HCT116 (cell line): ENCODE measurements around the gene IZUMO4. TPM values are rescaled to one million over a fixed set of nuclear protein-coding genes. Genes with fewer than 3 reads are reported as not detected.

ENCODE experiments used
- ATAC-seq: fragments of 200-7000 bp; cut with Tn5 transposase; 2 replicates; pipeline ENCODE4 v1.9.1; 2020; ENCODE audit warnings: mild to moderate bottlenecking, moderate library complexity
- BruUV-seq: library from RNA; stranded (reverse); fragments of 400-500 nt; replicated peaks from 2 replicates; lab custom pipeline; 2021; lab: Mats Ljungman, UMichigan
- CTCF ChIA-PET: fragments of 300-600 bp; sonication (Branson Sonifier 250); formaldehyde crosslinking; loops from one replicate; lab custom pipeline; 2021; ENCODE audit warnings: antibody characterized with exemption; lab: Charles Lee
- POLR2A ChIA-PET: fragments of 300-600, 350-600 bp; sonication (Branson Sonifier 250); formaldehyde crosslinking; loops from one replicate; lab custom pipeline; 2021; ENCODE audit warnings: antibody characterized with exemption; lab: Charles Lee
- RAD21 ChIA-PET, 2 experiments: fragments of 300-600 bp; sonication (Branson Sonifier 250); formaldehyde crosslinking; loops; one replicate each; lab custom pipeline; 2023; ENCODE audit warnings: low total read pairs in 2 of 2; ENCODE audit not compliant: uncharacterized antibody in 2 of 2, unreplicated experiment in 2 of 2, low non-redundant PET in 1 of 2; lab: Charles Lee
- DNase-seq: peaks from one replicate; pipeline ENCODE4 v3.0.0-alpha.2; 2010; ENCODE audit warnings: low read depth, low spot score
- H2AFZ ChIP-seq: fragments of 200-600 bp; shearing (Covaris generic), sonication (generic); 2 replicates; pipeline ENCODE4 v1.6.1; 2017; ENCODE audit warnings: low read depth, mixed run types, mixed read lengths, antibody characterized with exemption, low read length; ENCODE audit not compliant: poor library complexity, severe bottlenecking
- H3K27ac ChIP-seq: 2 replicates; pipeline ENCODE4 v1.5.1; 2012; ENCODE audit warnings: low read depth, low read length
- H3K27me3 ChIP-seq: fragments of 200-600 bp; sonication (generic); 2 replicates; pipeline ENCODE4 v1.6.1; 2016; ENCODE audit warnings: mixed run types, low read length, mixed read lengths; ENCODE audit not compliant: insufficient read depth
- H3K36me3 ChIP-seq, 2 experiments: fragments of 200-500 bp in 1 of 2; fragments of 200-600 bp in 1 of 2; sonication (Bioruptor generic) in 1 of 2; sonication (generic) in 1 of 2; 2 replicates each; pipeline versions ENCODE4 v1.5.1 to v1.6.1; 2014 to 2016; ENCODE audit warnings: low read length in 2 of 2, inconsistent platforms in 1 of 2, mixed read lengths in 1 of 2, mixed run types in 1 of 2; ENCODE audit not compliant: insufficient read depth in 2 of 2, control insufficient read depth in 1 of 2
- H3K4me1 ChIP-seq, 2 experiments: fragments of 200-600 bp in 1 of 2; sonication (generic) in 1 of 2; 2 replicates each; pipeline versions ENCODE4 v1.5.1 to v1.6.1; 2012 to 2017; ENCODE audit warnings: low read length in 2 of 2, inconsistent platforms in 1 of 2, mild to moderate bottlenecking in 1 of 2, mixed read lengths in 1 of 2, mixed run types in 1 of 2, moderate library complexity in 1 of 2; ENCODE audit not compliant: insufficient read depth in 2 of 2, control insufficient read depth in 1 of 2
- H3K4me2 ChIP-seq: fragments of 200-600 bp; sonication (generic); 2 replicates; pipeline ENCODE4 v1.6.1; 2017; ENCODE audit warnings: mixed run types, low read length, mixed read lengths
- H3K4me3 ChIP-seq, 2 experiments: fragments of 200-600 bp in 1 of 2; sonication (generic) in 1 of 2; replicated peaks in 1 of 2; 2 replicates each; pipeline ENCODE4 v1.5.1; 2011 to 2016; ENCODE audit warnings: low read length in 2 of 2, control low read depth in 1 of 2, low read depth in 1 of 2, mild to moderate bottlenecking in 1 of 2, mixed read lengths in 1 of 2, mixed run types in 1 of 2
- H3K79me2 ChIP-seq: fragments of 200-600 bp; sonication (generic); 2 replicates; pipeline ENCODE4 v1.6.1; 2017; ENCODE audit warnings: mild to moderate bottlenecking, mixed run types, low read length, moderate library complexity, mixed read lengths; ENCODE audit not compliant: insufficient read depth
- H3K9ac ChIP-seq: fragments of 200-600 bp; sonication (generic); 2 replicates; pipeline ENCODE4 v1.6.1; 2016; ENCODE audit warnings: low read length, mixed read lengths
- H3K9me2 ChIP-seq: fragments of 200-600 bp; sonication (generic), shearing (Covaris generic); 2 replicates; pipeline ENCODE4 v1.6.1; 2017; ENCODE audit warnings: mixed run types, mild to moderate bottlenecking, moderate library complexity; ENCODE audit not compliant: insufficient read depth
- H3K9me3 ChIP-seq, 2 experiments: fragments of 200-500 bp in 1 of 2; fragments of 200-600 bp in 1 of 2; sonication (Bioruptor generic) in 1 of 2; sonication (generic) in 1 of 2; 2 replicates each; pipeline ENCODE4 v1.6.1; 2014 to 2017; ENCODE audit warnings: low read length in 2 of 2, mixed read lengths in 2 of 2, inconsistent platforms in 1 of 2, low read depth in 1 of 2, mild to moderate bottlenecking in 1 of 2, mixed run types in 1 of 2, moderate library complexity in 1 of 2; ENCODE audit not compliant: control insufficient read depth in 1 of 2, insufficient read depth in 1 of 2
- H4K20me1 ChIP-seq: fragments of 200-600 bp; sonication (generic), shearing (Covaris generic); 2 replicates; pipeline ENCODE4 v1.6.1; 2017; ENCODE audit warnings: mixed run types, mild to moderate bottlenecking, moderate library complexity; ENCODE audit not compliant: insufficient read depth
- EGR1 ChIP-seq: IDR thresholded peaks from 2 replicates; pipeline ENCODE4 v1.6.1; 2012; ENCODE audit warnings: low read depth
- ELF1 ChIP-seq: IDR thresholded peaks from 2 replicates; pipeline ENCODE4 v1.6.1; 2012; ENCODE audit warnings: low read depth, borderline replicate concordance
- EZH2phosphoT487 ChIP-seq: fragments of 200-600 bp; IDR thresholded peaks from 2 replicates; pipeline ENCODE4 v1.6.1; 2018; ENCODE audit warnings: antibody characterized with exemption, borderline replicate concordance
- RAD21 ChIP-seq: IDR thresholded peaks from 2 replicates; pipeline ENCODE4 v1.6.1; 2012; ENCODE audit warnings: low read depth, mild to moderate bottlenecking
- TCF7L2 ChIP-seq: IDR thresholded peaks from 2 replicates; pipeline ENCODE4 v1.7.0; 2011; ENCODE audit warnings: borderline replicate concordance, inconsistent platforms; ENCODE audit not compliant: insufficient read depth, insufficient read length; ENCODE audit errors: extremely low read depth
- YY1 ChIP-seq: IDR thresholded peaks from 2 replicates; pipeline ENCODE4 v1.6.1; 2011; ENCODE audit warnings: low read length, low read depth, moderate library complexity, mild to moderate bottlenecking; ENCODE audit not compliant: insufficient replicate concordance; ENCODE audit errors: extremely low read depth
- intact Hi-C: fragments of 100-400 bp; cut with micrococcal nuclease; formaldehyde crosslinking; loops from 2 replicates; pipeline ENCODE4 v1.10.0; 2022
- total RNA-seq: library from RNA; stranded (reverse); gene quantifications from one replicate; pipeline ENCODE4 v1.2.1, GENCODE V29; 2021; ENCODE audit not compliant: unreplicated experiment
- TF ChIP-seq, protein P1 (sequence below): IDR thresholded peaks from 2 replicates; pipeline ENCODE4 v1.6.1; 2011; ENCODE audit warnings: mild to moderate bottlenecking, low read length, moderate library complexity; ENCODE audit not compliant: insufficient replicate concordance; ENCODE audit errors: extremely low read depth
- TF ChIP-seq, protein P2 (sequence below): IDR thresholded peaks from 2 replicates; pipeline ENCODE4 v1.6.1; 2012; ENCODE audit warnings: low read depth
- TF ChIP-seq, protein P3 (sequence below), 3 experiments: fragments of 200-600 bp in 1 of 3; sonication (generic) in 1 of 3; IDR thresholded peaks in 2 of 3; conservative IDR thresholded peaks in 1 of 3; 2 replicates each; pipeline ENCODE4 v1.5.1; 2012 to 2017; ENCODE audit warnings: low read depth in 2 of 3, low read length in 2 of 3, antibody characterized with exemption in 1 of 3, borderline replicate concordance in 1 of 3, control low read depth in 1 of 3, mild to moderate bottlenecking in 1 of 3, mixed read lengths in 1 of 3, mixed run types in 1 of 3, moderate library complexity in 1 of 3; ENCODE audit not compliant: insufficient read depth in 1 of 3

The IZUMO4 gene
- total RNA-seq, 1 experiment from 2014 or later, result 6.1 TPM

DNA sequence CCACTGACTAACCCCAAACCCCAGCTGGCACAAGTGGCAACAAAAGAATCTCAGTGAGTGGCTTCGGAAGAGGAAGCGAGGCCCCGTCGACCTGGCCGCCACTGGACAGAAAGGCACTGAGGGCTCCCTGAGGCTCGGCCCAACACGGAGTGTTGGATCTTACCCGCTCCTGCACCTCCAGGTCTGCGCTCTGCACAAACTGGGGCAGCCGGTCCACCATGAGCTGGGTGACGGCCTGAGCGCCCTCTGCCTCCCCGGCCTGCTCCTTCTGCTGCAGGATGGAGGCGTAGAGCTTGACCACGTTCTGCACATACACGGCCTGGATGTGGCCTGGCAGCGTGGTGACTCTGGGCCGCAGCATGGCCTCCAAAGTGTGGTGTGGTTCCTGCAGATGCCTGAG lies 21.7 kb downstream of the IZUMO4 start:
- Histone ChIP-seq H3K27ac (no peak overlapping the region), H3K9me2 (no peaks in the 10 kb centered on the region), H3K4me1 (no peaks in the 10 kb centered on the region), H3K9ac (no peak overlapping the region), H4K20me1 (no peaks in the 10 kb centered on the region), H3K36me3 (peaks cover 35 to 55% of the 10 kb centered on the region in 2 experiments; a peak in 3 of 4 replicates), H3K4me3 (no peak overlapping the region), H3K27me3 (no peaks in the 10 kb centered on the region), H3K4me2 (no peak overlapping the region), H3K9me3 (no peaks in the 10 kb centered on the region), H2AFZ (no peak overlapping the region), H3K79me2 (no peaks in the 10 kb centered on the region; the same call in 1 of the 2 replicates)
- intact Hi-C loops, result no loop called here
- RAD21 ChIA-PET, result no interaction called here
- POLR2A ChIA-PET, result no interaction called here
- DNase-seq (no peak), ATAC-seq (no peak)
- TF ChIP-seq EZH2phosphoT487 (no peak), ELF1 (no peak), EGR1 (no peak), TCF7L2 (no peak), RAD21 (no peak), YY1 (no peak)
- TF ChIP-seq, protein P1, sequence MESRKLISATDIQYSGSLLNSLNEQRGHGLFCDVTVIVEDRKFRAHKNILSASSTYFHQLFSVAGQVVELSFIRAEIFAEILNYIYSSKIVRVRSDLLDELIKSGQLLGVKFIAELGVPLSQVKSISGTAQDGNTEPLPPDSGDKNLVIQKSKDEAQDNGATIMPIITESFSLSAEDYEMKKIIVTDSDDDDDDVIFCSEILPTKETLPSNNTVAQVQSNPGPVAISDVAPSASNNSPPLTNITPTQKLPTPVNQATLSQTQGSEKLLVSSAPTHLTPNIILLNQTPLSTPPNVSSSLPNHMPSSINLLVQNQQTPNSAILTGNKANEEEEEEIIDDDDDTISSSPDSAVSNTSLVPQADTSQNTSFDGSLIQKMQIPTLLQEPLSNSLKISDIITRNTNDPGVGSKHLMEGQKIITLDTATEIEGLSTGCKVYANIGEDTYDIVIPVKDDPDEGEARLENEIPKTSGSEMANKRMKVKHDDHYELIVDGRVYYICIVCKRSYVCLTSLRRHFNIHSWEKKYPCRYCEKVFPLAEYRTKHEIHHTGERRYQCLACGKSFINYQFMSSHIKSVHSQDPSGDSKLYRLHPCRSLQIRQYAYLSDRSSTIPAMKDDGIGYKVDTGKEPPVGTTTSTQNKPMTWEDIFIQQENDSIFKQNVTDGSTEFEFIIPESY, result no peak
- TF ChIP-seq, protein P2, sequence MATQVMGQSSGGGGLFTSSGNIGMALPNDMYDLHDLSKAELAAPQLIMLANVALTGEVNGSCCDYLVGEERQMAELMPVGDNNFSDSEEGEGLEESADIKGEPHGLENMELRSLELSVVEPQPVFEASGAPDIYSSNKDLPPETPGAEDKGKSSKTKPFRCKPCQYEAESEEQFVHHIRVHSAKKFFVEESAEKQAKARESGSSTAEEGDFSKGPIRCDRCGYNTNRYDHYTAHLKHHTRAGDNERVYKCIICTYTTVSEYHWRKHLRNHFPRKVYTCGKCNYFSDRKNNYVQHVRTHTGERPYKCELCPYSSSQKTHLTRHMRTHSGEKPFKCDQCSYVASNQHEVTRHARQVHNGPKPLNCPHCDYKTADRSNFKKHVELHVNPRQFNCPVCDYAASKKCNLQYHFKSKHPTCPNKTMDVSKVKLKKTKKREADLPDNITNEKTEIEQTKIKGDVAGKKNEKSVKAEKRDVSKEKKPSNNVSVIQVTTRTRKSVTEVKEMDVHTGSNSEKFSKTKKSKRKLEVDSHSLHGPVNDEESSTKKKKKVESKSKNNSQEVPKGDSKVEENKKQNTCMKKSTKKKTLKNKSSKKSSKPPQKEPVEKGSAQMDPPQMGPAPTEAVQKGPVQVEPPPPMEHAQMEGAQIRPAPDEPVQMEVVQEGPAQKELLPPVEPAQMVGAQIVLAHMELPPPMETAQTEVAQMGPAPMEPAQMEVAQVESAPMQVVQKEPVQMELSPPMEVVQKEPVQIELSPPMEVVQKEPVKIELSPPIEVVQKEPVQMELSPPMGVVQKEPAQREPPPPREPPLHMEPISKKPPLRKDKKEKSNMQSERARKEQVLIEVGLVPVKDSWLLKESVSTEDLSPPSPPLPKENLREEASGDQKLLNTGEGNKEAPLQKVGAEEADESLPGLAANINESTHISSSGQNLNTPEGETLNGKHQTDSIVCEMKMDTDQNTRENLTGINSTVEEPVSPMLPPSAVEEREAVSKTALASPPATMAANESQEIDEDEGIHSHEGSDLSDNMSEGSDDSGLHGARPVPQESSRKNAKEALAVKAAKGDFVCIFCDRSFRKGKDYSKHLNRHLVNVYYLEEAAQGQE, result no peak
- TF ChIP-seq, protein P3, sequence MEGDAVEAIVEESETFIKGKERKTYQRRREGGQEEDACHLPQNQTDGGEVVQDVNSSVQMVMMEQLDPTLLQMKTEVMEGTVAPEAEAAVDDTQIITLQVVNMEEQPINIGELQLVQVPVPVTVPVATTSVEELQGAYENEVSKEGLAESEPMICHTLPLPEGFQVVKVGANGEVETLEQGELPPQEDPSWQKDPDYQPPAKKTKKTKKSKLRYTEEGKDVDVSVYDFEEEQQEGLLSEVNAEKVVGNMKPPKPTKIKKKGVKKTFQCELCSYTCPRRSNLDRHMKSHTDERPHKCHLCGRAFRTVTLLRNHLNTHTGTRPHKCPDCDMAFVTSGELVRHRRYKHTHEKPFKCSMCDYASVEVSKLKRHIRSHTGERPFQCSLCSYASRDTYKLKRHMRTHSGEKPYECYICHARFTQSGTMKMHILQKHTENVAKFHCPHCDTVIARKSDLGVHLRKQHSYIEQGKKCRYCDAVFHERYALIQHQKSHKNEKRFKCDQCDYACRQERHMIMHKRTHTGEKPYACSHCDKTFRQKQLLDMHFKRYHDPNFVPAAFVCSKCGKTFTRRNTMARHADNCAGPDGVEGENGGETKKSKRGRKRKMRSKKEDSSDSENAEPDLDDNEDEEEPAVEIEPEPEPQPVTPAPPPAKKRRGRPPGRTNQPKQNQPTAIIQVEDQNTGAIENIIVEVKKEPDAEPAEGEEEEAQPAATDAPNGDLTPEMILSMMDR (IDR thresholded peaks at IDR 0.05 in 2 of 3, conservative IDR thresholded peaks at IDR 0.05 in 1 of 3; ENCODE audit: borderline replicate concordance in 1 of 3, insufficient read depth in 1 of 3, low read depth in 2 of 3, low read length in 2 of 3), result no peak
- BruUV-seq, result no TSS peak
- CTCF ChIA-PET, result no interaction called here
